Activated naive CD8-positive, alpha-beta T cell treated with anti-CD3 and anti-CD28 coated beads, Interleukin-2, amount 10 ng/mL, durations not matched to agents 7 days and 5 days (primary cell): ENCODE measurements around the gene SMYD4. TPM values are rescaled to one million over a fixed set of nuclear protein-coding genes. Genes with fewer than 3 reads are reported as not detected.

ENCODE experiments used
- total RNA-seq, 2 experiments: library from RNA; stranded (reverse); gene quantifications; one replicate each; pipeline ENCODE4 v1.2.3, GENCODE V29; 2021

Gene SMYD4
- total RNA-seq, 2 experiments from 2014 or later, result 44.7 to 48.6 TPM

Other genes with a start within 250 kb of the SMYD4 start
- gene SLC43A2, start 201.1 kb downstream of the SMYD4 start, total RNA-seq, result 1 to 10 TPM; 2.1 to 2.5 TPM
- gene SCARF1, start 184.2 kb downstream of the SMYD4 start, total RNA-seq, result 1 to 10 TPM; 6.0 to 6.5 TPM
- 1 to 10 TPM; 8.2 to 8.9 TPM for gene RILP, start 180.0 kb downstream of the SMYD4 start, total RNA-seq
- 100 to 1,000 TPM; 346 to 350 TPM for gene PRPF8, start 145.0 kb downstream of the SMYD4 start, total RNA-seq
- gene TLCD2, start 119.5 kb downstream of the SMYD4 start, total RNA-seq, result under 1 TPM; 0.20 to 0.30 TPM
- 10 to 100 TPM; 35.8 to 36.7 TPM for gene WDR81, start 105.2 kb downstream of the SMYD4 start, total RNA-seq
- under 1 TPM; 0.23 to 0.33 TPM for gene SERPINF2, start 87.0 kb downstream of the SMYD4 start, total RNA-seq
- gene SERPINF1, start 67.8 kb downstream of the SMYD4 start, total RNA-seq, result 1 to 10 TPM; 2.2 to 2.8 TPM
- gene RPA1, start 103 bp upstream of the SMYD4 start, total RNA-seq, result 100 to 1,000 TPM; 245 to 252 TPM
- under 1 TPM; 0.22 to 0.45 TPM for gene RTN4RL1, start 195.4 kb upstream of the SMYD4 start, total RNA-seq
- 10 to 100 TPM; 45.7 to 46.4 TPM for gene DPH1, start 200.3 kb upstream of the SMYD4 start, total RNA-seq
- 10 to 100 TPM; 32.0 to 35.5 TPM for gene OVCA2, start 212.1 kb upstream of the SMYD4 start, total RNA-seq
- gene HIC1, start 225.2 kb upstream of the SMYD4 start, total RNA-seq, result 10 to 100 TPM; 62.1 to 64.3 TPM